ENCODE results near the gene NCKAP5. TPM values are rescaled to one million over a fixed set of nuclear protein-coding genes. Genes with fewer than 3 reads are reported as not detected.

NCKAP5 gene
- total RNA-seq, 2 experiments from 2014 or later = not detected

DNA sequence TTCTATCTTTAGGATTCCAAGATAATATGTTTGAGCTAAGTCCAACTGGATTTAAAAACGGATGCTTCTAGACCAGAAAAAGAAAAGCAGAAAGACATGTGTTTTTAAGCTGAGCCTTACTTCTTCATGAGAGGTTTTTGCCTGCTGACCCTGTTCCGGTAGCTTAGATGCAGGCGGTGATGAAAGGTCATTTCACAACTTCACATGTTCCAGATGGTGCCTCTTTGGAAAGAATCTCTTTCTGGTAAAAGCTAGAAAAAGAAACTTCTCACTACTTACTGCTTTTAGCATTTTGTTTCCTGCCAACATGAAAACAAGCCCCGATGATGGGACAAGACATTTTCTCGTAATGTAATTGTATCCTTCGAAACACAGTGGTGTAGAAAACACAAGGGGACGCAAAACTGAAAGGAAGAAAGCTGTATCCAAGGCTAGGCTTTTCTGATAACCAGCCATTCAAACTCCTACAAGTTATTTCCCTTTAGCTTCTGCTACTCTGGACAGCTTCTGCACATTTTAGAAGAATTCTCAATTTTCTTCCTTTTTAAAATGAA is 490.9 kb downstream of the NCKAP5 start:
- ChIA-PET POLR2A (no interaction called here), CTCF (no interaction called here)

DNA sequence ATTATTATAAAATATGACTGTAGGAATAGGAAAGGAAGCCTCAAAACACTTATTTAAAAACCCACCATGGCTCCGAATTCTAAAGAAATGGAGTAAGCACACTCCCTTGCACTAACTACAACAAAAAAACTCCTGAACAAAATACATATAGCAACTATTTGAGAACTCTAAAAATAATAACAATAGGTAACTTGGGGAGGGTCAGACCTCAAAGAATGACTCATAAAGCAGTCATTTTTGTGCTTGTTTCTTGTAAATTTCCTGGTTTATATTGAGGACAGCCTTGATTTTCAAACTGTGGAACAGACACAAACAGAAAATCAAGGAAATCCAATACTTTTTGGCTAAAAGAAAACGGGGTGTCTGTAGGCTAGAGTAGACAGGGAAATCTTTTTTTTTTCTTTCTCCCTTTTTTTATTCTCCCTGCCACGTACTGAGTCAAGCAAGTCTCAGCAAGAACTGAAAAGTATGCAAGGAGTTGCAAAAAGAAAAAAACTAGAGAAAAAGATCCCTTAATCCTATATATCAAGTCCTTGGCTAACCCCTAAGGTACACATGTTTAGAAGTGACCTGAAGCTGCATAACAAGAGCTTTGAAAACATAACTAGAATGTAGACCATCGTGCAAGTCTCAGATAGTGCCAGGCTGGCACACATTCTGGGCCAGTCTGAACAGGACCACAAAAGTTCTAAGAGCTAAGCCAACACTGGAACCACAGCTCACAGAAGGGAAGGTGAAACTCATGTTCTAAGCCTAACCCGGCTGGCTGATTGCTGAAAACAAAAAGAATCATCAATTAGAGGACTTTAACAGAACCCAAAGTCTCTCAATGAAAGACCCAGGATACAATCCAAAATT is 495.2 kb downstream of the NCKAP5 start:
- POLR2A ChIA-PET = no interaction called here
- CTCF ChIA-PET = no interaction called here

DNA sequence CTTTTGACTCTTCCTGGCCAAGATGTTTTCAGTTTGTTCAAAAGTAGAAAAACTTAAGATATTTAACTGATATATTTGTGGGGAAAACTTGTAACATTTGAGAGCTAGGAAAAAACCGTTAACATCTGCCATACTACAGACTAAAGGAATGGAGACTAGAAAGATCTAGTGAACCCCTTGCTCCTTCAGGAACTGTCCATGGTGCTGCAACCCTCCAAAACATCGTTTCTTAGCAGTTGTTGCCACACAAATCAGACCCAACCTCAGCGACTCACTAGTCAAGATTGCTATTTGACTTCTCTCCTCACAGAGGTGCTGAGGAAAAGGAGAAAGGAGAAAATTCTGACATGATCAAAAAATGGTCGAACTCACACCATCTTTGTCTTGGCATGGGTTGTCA is 504.5 kb downstream of the NCKAP5 start:
- ChIA-PET POLR2A (no interaction called here), CTCF (no interaction called here)

DNA sequence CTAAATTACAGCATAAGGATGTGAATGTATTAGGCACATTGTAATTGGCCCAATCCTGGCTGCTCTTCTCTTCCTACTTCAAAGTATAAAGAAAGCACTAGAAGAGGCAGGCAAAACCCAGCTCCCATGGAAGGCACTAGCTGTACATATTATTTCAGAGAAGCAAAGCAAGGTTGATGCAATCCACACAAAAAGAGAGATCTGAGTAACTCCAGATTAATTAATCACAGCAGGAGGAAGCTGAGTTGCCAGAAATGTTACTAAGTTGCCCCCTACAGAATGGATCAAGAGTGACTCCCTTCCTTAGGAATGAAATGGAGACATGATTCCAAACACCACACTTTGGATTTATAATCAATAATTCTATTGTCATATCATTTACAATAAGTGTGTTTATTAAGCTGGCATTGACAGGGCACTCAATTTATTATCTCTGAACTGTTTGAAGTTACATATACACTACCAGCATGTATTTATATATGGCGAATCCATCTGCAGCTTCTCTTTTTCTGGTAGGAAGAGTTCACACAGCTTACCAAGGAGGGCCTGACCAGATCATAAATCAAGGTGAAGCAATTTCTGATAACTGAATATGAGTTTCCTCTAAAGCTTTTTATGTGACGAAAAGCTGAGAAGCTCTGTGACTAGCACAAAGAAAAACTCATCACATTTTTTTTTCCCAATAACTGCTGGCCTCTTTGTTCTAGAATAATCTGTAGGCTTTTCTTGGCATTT is 505.2 kb downstream of the NCKAP5 start:
- POLR2A ChIA-PET = no interaction called here
- CTCF ChIA-PET = no interaction called here

DNA sequence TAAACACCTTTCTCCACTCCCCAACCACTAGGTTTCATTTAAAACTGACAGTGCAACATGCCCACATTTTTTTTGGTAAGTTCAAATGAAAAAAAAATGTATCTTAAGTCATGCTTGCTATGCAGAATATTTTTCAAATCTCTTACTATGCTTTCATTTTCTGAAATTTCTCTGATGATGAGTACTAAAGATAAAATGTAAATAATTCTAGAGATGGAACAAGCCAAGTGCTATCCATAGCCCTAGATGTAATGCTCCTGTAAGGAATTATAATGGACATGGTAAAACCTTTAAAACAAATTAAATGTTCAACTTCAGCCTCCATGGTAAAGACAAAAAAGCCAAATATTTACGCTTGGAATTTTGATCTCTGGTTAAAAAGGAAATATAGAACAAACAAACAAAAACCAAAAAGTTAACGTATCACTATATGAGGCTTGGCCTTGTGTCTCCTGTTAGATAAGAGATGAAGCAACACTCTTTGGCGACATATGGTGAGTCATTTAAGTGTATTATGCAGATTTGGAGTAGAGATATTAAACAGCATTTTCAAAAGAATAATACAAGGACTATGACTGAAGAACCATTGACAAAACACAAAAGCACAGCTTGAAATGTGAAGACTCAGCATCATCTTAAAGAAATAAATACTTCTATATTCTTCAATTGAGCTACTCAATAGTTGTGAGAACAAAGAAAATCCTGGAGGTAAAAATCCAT is 506.2 kb downstream of the NCKAP5 start:
- ChIA-PET POLR2A (no interaction called here), CTCF (no interaction called here)

DNA sequence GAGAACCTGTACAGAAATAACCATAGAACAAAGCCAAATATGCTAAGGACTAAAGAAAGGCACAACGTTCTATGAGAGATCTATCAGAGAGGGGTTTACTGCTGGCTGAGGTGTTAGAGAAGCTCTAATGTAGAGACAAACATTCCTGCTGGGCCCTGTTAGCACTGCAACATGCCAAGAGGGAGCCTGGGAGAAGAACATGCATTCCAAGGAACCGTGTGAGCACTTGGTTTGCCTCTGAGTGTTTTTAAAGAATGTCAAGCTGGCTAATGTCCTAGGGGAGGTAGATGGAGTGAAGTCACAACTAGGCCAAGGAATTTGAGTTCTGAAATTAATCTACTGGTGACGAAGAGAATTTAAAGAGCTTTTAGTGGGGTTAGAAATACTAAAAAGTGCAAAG is 514.0 kb downstream of the NCKAP5 start:
- CTCF ChIA-PET = no interaction called here

DNA sequence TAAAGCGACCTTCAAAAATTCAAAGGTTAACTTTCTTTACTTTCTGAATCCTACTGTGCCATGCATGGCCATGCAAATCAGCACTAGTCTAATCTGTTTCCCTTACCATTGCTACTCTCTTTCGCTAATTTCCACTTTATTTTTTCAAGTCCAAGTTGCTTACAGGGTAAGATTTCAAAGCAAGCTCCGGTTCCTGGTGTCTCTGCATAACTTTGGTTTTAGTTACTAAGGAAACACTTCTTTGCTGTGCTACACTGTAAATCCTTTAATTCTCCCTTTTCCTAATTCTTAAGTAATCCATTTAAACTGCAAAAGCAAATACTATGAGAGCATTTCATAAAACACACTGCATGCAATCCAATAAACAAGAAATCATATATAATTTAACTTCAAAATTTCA is 514.7 kb downstream of the NCKAP5 start:
- CTCF ChIA-PET = no interaction called here
- POLR2A ChIA-PET = no interaction called here

More for the DNA sequence above, 514.0 kb downstream of the NCKAP5 start:
- POLR2A ChIA-PET = no interaction called here

DNA sequence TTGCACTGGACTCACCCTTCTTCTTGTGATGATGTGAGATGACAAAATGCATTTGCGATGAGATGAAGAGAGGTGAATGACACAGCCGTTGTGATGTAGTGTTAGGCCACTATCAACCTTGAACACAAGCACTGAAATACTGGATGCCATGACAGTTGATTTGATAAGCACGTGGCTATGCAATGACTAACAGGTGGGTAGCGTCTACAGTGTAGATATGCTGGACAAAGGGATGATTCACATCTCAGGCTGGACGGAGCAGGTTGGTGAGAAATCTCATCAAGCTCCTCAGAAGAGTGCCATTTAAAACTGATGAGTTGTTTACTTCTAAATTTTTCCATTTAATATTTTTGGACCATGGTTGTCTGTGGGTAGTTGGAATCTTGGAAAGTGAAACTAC is 522.5 kb downstream of the NCKAP5 start:
- ChIA-PET CTCF (no interaction called here), POLR2A (no interaction called here)

DNA sequence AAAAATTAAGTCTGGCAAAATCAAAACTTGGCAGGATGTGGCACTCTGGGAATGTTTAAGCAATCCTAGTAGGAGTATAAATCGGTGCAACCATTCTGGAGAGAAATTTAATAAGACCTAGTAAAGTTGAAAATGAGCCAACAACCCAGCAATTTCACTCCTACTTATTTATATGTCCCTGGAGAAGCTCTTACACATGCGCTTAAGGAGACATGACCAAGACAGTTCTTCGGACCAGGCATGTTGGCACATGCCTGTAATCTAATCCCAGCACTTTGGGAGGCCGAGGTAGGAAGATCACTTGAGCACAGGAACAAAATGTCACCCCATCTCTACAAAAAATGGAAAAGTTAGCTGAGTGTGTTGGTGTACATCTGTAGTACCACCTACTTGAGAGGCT is 523.7 kb downstream of the NCKAP5 start:
- POLR2A ChIA-PET = no interaction called here
- CTCF ChIA-PET = no interaction called here

DNA sequence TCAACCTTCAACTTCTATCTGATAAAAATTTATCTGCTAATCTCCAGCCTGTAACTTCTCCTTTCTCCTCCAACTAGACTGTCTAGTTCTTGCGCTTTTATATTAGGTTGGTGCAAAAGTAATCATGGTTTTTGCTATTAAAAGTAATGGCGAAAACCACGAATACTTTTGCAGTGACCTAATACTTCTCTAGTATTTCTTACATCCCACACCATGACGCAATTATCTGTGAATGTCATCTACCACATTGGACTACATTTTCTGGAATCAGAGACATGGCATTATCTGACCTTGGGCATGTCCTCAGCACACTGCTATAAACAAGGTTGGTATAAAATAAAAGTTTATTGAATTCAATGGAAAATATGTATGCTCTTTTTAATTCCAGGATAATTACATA is 528.1 kb downstream of the NCKAP5 start:
- ChIA-PET POLR2A (no interaction called here), CTCF (no interaction called here)

DNA sequence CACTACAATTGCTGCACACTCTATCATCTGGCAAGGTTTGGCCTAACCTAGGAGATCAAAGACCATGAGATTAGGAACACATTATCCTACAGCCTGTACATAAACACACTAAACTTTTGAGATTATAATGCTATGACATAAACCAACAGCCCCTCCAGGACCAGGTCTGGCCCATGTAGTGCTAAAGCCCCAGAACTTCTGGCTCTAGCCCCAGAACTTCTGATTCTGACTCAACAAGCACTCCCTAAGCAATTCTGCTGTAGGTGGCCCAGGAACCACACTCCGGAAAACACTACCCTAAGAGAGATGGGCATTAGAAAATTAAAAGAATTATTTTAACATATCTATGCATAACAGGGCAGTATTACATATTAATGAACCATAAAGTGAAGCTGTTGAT is 528.7 kb downstream of the NCKAP5 start:
- ChIA-PET POLR2A (no interaction called here), CTCF (no interaction called here)

DNA sequence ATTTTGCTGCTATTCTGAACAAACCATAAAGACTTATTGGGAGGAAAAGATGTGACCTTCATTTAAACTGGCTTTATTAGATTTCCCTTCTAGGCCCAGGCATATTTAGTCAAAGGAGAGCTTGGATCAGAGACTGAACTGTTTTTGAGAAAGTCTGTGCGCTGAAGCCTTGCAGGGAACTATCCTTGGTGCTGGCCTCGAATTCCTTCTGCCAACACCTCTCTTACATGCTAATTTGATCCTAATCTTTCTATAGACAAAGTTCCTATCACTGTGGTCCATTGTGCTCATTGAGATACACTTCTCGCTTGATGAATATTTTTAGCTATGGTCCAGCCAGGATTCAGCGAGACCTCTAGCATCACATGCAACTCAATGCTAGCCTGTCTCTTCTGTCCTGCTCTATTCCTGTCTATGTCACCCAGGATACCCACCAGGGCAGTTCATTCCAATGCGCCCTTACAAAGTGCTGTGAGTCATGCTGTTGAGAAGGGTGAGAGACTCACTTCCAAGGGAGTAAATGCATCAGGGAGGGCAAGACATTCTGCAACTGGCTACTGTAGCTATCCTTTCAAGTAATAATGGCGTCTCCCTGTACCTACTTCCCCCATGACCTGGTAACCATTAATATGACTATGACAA is 541.6 kb downstream of the NCKAP5 start:
- ChIA-PET CTCF (no interaction called here), POLR2A (no interaction called here)

DNA sequence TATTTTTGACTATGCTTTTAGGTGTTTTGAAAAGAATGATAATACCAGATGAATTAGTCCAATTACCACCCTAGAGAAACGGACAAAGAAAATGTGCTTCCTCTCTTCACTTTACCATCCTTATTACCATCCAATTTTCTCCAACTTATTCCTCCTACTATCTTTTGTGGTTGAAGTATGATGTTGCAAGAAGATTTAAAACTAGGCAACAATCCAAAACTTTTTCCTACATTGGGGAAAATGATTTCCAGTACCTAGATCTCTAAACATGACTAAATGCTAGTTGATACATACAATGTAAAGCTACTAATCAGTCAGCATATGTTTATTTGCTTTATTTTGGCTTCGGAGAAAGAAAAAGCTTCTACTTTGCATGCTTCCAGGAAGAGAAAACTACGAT is 543.3 kb downstream of the NCKAP5 start:
- ChIA-PET POLR2A (no interaction called here), CTCF (no interaction called here)

DNA sequence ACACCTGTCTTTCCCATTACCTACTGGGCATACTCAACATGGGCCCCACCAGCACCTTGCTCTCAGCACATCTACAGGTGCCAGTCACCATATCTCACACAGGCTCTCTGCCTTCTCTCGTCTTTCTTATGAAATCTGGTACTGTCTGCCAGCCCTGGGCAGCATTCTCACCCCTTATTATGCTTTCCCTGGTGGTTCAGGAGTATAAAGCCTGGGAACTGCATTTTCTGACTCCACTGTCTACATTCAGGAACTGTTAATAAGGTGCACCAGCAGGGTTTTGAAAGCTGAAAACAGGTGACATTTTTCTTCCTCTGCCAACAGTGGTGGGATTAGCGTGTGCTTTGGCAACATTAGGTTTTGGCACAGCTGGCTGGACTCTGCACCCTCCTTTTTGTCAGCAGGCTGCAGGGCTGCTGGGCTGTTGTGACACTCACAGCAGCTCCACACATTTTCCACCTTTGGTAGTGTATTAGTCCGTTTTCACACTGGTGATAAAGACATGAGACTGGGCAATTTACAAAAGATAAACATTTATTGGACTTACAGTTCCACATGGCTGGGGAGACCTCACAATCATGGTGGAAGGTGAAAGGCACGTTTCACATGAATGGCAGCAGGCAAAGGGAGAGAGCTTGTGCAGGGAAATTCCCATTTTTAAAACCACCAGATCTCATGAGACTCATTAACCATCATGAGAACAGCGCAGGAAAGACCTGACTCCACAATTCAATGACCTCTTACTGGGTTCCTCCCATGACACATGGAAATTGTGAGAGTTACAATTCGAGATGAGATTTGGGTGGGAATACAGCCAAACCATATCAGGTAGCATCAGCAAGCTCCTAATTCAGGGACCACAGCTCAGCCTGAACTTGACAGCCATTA is 555.2 kb downstream of the NCKAP5 start:
- ChIA-PET CTCF (no interaction called here), POLR2A (no interaction called here)

DNA sequence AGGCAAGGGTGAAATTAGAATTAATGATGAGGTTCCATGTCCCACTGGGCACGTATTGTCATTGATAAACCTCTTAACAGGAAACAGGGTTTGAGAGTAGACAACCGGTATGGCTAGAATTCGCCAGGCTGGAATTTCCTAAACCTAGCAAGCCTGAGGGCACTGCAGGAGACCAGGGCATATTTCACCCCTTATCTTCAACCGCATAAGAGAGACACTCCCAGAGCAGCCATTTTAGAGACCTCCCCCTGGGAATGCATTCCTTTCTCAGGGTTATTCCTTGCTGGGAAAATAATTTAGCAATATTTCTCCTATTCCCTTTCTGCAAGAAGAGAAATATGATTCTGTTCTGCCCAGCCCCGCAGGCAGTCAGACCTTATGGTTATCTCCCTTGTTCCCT is 563.6 kb downstream of the NCKAP5 start:
- ChIA-PET CTCF (no interaction called here), POLR2A (no interaction called here)

DNA sequence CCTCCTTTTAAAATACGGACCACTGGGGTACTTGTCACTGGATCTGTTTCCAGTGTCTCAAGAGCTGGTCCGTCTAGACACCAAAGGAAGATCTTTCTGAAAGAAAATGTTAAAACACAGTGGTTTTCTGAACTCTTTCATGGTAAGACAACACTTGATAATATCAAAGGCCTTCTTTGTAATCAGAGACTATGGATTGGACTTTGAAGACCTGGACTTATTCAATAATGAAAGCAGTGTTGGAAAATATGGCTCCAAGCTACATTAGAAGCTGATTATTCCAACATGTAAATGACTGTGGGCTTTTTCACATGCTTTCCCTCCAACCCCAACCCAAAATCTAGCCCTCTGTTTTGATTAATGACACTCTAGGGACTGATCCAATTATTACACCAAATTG is 568.8 kb downstream of the NCKAP5 start:
- ChIA-PET CTCF (no interaction called here), POLR2A (no interaction called here)

DNA sequence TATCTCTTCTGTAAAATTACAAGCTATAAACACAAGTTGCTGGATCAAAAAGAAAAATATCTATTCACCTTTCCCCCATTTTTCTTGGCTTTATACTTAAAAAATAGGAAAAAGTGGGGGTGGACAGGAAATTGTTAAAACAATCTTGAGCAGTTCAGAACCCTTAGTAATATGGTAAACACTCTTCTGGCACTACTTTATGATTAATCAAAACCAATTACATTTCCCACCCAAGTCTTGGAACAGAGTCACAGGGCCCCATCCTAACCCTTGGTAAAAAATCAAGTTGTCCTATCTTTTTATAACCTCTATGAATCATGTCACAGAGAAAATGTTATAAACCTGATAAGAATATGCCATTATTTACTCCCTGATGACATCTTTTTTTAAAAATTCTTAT is 570.0 kb downstream of the NCKAP5 start:
- ChIA-PET CTCF (no interaction called here), POLR2A (no interaction called here)

DNA sequence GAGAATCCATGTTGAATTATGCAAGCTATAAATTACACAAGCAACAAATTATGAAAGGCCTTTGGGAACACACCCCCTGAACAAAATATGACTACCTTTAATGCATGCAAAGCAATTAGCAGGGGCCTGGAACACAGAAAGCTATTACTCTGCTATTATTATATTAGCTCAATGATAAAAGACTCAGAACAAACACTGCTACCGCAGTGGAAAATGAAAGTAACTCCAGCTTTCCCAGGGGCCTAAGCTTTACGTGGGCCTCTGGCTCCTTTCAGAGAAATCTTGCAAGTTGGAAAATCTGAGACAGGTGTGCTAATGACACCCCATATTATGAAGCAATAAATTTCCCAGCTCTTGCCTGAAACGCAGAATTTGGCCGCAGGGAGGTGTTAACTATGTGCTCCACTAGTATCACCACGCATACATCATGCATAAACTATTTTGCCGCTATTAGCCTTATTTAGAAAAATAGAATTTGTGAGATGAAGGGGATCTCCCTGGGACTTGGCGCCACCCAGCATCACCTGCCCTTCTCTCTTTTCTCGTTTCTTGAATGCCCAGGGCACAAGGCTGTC is 576.7 kb downstream of the NCKAP5 start:
- ChIA-PET POLR2A (interaction anchor here (0.6 kb wide), 1 partner anchor 162 kb away, joined by 3 read pairs; no protein-coding TSS in a partner anchor), CTCF (no interaction called here)

DNA sequence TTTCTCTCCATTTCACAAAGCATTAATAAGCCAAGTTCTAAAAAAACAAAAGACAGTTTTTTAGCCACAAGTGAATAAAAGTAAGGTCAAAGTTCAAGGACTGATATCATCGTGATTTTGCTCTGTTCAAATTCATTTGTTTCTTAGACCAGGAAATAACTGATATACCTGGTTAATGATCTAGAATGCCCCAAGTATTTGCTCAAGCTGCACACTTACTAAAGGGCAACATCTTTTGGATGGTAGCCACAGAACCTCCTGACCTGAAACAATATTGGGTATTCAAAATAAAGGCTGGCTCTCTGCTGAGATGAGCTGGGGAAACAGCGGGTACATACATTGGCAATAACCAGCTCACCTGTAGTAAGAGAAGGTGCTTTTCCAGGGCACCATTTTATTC is 583.5 kb downstream of the NCKAP5 start:
- ChIA-PET CTCF (no interaction called here), POLR2A (no interaction called here)
